ENCODE measurements around the gene GAL3ST2. TPM values are rescaled to one million over a fixed set of nuclear protein-coding genes. Genes with fewer than 3 reads are reported as not detected.

Gene GAL3ST2
- total and polyA plus RNA-seq, 4 donors, result 0.03 to 0.33 (median 0.23) TPM; not detected in 1

GRCh38 chr2:241836292-241836691 lies 59.7 kb downstream of the GAL3ST2 start:
- Histone ChIP-seq H3K9ac (ENCODE audit: low read depth in 1 of 2, low read length in 2 of 2) (no peak overlapping the region), H3K4me1 (ENCODE audit: control insufficient read depth in 4 of 4, insufficient read depth in 4 of 4, low read length in 3 of 4) (peaks cover 0 to 2% (median 0%) of the 10 kb centered on the region in 4 donors), H3K9me3 (ENCODE audit: control insufficient read depth in 4 of 4, low read length in 3 of 4) (no peaks in the 10 kb centered on the region), H3K27me3 (ENCODE audit: control insufficient read depth in 4 of 4, insufficient read depth in 4 of 4, low read length in 3 of 4) (no peaks in the 10 kb centered on the region), H3K4me3 (ENCODE audit: low read depth in 1 of 3, low read length in 3 of 3) (no peak overlapping the region), H3K27ac (ENCODE audit: low read depth in 1 of 2, low read length in 2 of 2) (no peak overlapping the region), H3K36me3 (ENCODE audit: control insufficient read depth in 4 of 4, insufficient read depth in 3 of 4, low read depth in 1 of 4, low read length in 3 of 4) (no peaks in the 10 kb centered on the region)
- WGBS, result 75% methylated on average over 6 of the region's 6 CpGs
- no peak for TF ChIP-seq RXRA (IDR thresholded peaks at IDR 0.05)
- TF ChIP-seq, protein P1, sequence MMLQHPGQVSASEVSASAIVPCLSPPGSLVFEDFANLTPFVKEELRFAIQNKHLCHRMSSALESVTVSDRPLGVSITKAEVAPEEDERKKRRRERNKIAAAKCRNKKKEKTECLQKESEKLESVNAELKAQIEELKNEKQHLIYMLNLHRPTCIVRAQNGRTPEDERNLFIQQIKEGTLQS (IDR thresholded peaks at IDR 0.05), result no peak
- TF ChIP-seq HNF4A (conservative IDR thresholded peaks at IDR 0.05), result no peak
- TF ChIP-seq RAD21 (IDR thresholded peaks at IDR 0.05), result no peak
- no peak for TF ChIP-seq FOXA1 (IDR thresholded peaks at IDR 0.05)
- no peak for DNase-seq (ENCODE audit: low spot score)

GRCh38 chr2:241837197-241837965 lies 60.8 kb downstream of the GAL3ST2 start:
- DNase-seq (ENCODE audit: low spot score), result no peak
- 66% methylated on average over 13 of the region's 13 CpGs for WGBS
- H3K27ac ChIP-seq (ENCODE audit: low read depth in 1 of 2, low read length in 2 of 2), result no peak overlapping the region
- peaks cover 0 to 2% (median 0%) of the 10 kb centered on the region in 4 donors for H3K4me1 ChIP-seq (ENCODE audit: control insufficient read depth in 4 of 4, insufficient read depth in 4 of 4, low read length in 3 of 4)
- no peak for TF ChIP-seq FOXA1 (IDR thresholded peaks at IDR 0.05)
- TF ChIP-seq, protein P2, sequence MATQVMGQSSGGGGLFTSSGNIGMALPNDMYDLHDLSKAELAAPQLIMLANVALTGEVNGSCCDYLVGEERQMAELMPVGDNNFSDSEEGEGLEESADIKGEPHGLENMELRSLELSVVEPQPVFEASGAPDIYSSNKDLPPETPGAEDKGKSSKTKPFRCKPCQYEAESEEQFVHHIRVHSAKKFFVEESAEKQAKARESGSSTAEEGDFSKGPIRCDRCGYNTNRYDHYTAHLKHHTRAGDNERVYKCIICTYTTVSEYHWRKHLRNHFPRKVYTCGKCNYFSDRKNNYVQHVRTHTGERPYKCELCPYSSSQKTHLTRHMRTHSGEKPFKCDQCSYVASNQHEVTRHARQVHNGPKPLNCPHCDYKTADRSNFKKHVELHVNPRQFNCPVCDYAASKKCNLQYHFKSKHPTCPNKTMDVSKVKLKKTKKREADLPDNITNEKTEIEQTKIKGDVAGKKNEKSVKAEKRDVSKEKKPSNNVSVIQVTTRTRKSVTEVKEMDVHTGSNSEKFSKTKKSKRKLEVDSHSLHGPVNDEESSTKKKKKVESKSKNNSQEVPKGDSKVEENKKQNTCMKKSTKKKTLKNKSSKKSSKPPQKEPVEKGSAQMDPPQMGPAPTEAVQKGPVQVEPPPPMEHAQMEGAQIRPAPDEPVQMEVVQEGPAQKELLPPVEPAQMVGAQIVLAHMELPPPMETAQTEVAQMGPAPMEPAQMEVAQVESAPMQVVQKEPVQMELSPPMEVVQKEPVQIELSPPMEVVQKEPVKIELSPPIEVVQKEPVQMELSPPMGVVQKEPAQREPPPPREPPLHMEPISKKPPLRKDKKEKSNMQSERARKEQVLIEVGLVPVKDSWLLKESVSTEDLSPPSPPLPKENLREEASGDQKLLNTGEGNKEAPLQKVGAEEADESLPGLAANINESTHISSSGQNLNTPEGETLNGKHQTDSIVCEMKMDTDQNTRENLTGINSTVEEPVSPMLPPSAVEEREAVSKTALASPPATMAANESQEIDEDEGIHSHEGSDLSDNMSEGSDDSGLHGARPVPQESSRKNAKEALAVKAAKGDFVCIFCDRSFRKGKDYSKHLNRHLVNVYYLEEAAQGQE (IDR thresholded peaks at IDR 0.05), result no peak
- no peak for TF ChIP-seq SP1 (IDR thresholded peaks at IDR 0.05)
- TF ChIP-seq YY1 (IDR thresholded peaks at IDR 0.05), result no peak
- no peak for TF ChIP-seq CTCF (IDR thresholded peaks at IDR 0.05; ENCODE audit: low read depth, low read length, missing input control)
- no peak for TF ChIP-seq MAX (IDR thresholded peaks at IDR 0.05)
- TF ChIP-seq JUND (IDR thresholded peaks at IDR 0.05), result no peak
- no peak for TF ChIP-seq GABPA (IDR thresholded peaks at IDR 0.05 in 1 of 2, conservative IDR thresholded peaks at IDR 0.05 in 1 of 2)
- TF ChIP-seq, protein P3, sequence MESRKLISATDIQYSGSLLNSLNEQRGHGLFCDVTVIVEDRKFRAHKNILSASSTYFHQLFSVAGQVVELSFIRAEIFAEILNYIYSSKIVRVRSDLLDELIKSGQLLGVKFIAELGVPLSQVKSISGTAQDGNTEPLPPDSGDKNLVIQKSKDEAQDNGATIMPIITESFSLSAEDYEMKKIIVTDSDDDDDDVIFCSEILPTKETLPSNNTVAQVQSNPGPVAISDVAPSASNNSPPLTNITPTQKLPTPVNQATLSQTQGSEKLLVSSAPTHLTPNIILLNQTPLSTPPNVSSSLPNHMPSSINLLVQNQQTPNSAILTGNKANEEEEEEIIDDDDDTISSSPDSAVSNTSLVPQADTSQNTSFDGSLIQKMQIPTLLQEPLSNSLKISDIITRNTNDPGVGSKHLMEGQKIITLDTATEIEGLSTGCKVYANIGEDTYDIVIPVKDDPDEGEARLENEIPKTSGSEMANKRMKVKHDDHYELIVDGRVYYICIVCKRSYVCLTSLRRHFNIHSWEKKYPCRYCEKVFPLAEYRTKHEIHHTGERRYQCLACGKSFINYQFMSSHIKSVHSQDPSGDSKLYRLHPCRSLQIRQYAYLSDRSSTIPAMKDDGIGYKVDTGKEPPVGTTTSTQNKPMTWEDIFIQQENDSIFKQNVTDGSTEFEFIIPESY (IDR thresholded peaks at IDR 0.05), result no peak
- TF ChIP-seq, protein P1 (IDR thresholded peaks at IDR 0.05), result no peak
- no peak for TF ChIP-seq RAD21 (IDR thresholded peaks at IDR 0.05)
- TF ChIP-seq HNF4A (conservative IDR thresholded peaks at IDR 0.05), result no peak
- TF ChIP-seq NR2F2 (IDR thresholded peaks at IDR 0.05), result no peak
- no peak for TF ChIP-seq HNF4G (IDR thresholded peaks at IDR 0.05)
- TF ChIP-seq FOXA2 (IDR thresholded peaks at IDR 0.05), result no peak
- no peak for TF ChIP-seq EGR1 (IDR thresholded peaks at IDR 0.05; ENCODE audit: low read depth in 2 of 2)
- TF ChIP-seq RXRA (IDR thresholded peaks at IDR 0.05), result no peak
- no peak for TF ChIP-seq TAF1 (conservative IDR thresholded peaks at IDR 0.05)
- H3K9ac ChIP-seq (ENCODE audit: low read depth in 1 of 2, low read length in 2 of 2), result no peak overlapping the region
- H3K4me3 ChIP-seq (ENCODE audit: low read depth in 1 of 3, low read length in 3 of 3), result no peak overlapping the region
- no peaks in the 10 kb centered on the region for H3K9me3 ChIP-seq (ENCODE audit: control insufficient read depth in 4 of 4, low read length in 3 of 4)
- no peaks in the 10 kb centered on the region for H3K36me3 ChIP-seq (ENCODE audit: control insufficient read depth in 4 of 4, insufficient read depth in 3 of 4, low read depth in 1 of 4, low read length in 3 of 4)
- H3K27me3 ChIP-seq (ENCODE audit: control insufficient read depth in 4 of 4, insufficient read depth in 4 of 4, low read length in 3 of 4), result no peaks in the 10 kb centered on the region
